ENCODE data around the gene SLC4A1.

Gene SLC4A1

DNA sequence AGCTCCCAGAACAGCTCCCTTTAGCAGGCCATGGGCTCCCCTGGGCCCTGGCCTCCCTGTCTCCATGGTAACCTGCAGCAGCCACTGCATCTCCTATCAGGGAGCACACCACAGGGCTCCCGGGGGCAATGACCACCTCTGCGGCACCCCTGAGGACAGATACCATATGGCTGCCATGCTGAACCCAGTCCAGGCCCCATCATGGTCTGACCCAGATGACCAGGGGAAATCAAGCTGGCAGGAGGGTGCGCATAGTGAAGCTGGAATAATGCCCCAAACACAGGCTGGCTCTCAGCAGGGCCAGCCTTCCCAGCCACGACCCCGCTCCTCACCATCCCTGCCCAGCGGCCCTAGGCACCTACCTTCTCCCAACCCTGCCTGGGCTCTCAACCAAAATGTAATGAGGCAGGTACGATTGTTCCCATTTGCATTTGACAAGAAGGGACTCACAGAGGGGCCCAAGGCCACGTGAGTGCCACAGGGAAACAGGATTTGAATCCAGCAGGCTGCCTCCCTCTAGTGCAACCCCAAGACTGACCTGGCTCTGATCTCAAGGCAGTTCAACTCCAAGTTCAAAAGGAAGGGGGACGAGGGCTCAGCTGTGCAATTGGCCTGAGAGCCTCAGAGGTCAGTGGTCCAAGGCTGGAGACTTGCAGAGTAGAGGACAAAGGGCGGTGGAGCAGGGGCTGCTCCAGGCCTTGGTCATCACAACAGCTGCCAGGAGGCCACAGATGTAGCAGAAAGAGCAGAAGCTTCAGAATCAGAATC, 42.9 kb upstream of the SLC4A1 start:
- Histone ChIP-seq H3K4me3 (ENCODE audit: low read depth in 1 of 2, low read length in 2 of 2) (no peak overlapping the region), H3K9ac (ENCODE audit: low read depth in 1 of 2, low read length in 2 of 2) (no peak overlapping the region), H3K36me3 (ENCODE audit: control insufficient read depth in 1 of 2, insufficient read depth in 2 of 2, low read length in 2 of 2) (no peaks in the 10 kb centered on the region), H3K27ac (ENCODE audit: low read depth, low read length) (no peak overlapping the region), H3K27me3 (ENCODE audit: control insufficient read depth in 1 of 2, insufficient read depth in 2 of 2, low read length in 2 of 2) (peaks cover 19 to 26% of the 10 kb centered on the region in 2 donors), H3K9me3 (ENCODE audit: control insufficient read depth in 1 of 2, low read length in 2 of 2) (no peaks in the 10 kb centered on the region), H3K4me1 (ENCODE audit: control insufficient read depth in 1 of 2, insufficient read depth in 2 of 2, low read length in 2 of 2) (peaks cover 8 to 9% of the 10 kb centered on the region in 2 donors)

DNA sequence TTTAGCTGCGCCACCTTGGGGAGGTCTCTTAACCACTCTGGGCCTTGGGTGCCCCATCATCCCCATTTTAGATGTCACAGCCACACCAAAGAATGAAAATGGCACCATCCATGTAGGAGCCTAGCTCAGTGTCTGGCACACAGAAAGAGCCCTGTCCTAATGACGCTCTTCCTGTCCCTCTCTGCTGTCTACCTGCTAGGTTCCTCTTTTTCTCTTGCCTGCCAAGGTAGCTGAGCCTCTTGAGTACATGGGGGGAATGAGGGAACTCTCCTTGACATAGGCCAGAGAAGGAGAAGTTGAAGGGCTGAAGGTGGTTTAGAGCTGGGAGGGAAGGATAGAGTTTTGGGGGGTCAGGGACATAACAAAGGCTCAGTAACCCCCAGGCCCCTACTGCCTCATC, 42.3 kb upstream of the SLC4A1 start:
- Histone ChIP-seq H3K27me3 (ENCODE audit: control insufficient read depth in 1 of 2, insufficient read depth in 2 of 2, low read length in 2 of 2) (peaks cover 15 to 22% of the 10 kb centered on the region in 2 donors), H3K9ac (ENCODE audit: low read depth in 1 of 2, low read length in 2 of 2) (no peak overlapping the region), H3K27ac (ENCODE audit: low read depth, low read length) (no peak overlapping the region), H3K4me1 (ENCODE audit: control insufficient read depth in 1 of 2, insufficient read depth in 2 of 2, low read length in 2 of 2) (peaks cover 6% of the 10 kb centered on the region in 2 donors), H3K36me3 (ENCODE audit: control insufficient read depth in 1 of 2, insufficient read depth in 2 of 2, low read length in 2 of 2) (no peaks in the 10 kb centered on the region), H3K4me3 (ENCODE audit: low read depth in 1 of 2, low read length in 2 of 2) (no peak overlapping the region), H3K9me3 (ENCODE audit: control insufficient read depth in 1 of 2, low read length in 2 of 2) (no peaks in the 10 kb centered on the region)

DNA sequence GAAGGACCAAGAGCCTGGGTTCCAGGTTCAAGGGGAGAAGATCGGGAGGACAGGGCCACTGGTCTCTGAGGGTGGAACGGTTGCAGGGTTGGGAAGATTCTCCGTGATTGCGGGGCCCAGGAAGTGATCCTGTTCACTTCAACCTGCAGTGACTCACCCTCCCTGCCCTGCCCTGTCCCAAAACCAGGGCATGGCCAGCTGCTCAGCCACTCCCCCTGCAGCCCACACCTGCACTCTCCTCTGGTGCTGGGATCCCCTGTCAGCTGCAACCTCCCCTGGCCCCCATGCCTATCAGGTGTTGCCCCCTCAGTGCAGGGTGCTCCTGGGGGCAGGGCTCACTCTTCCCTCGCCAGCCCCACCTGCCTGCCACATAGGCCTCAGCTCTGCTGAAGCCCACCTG, 41.5 kb upstream of the SLC4A1 start:
- H3K27me3 ChIP-seq (ENCODE audit: control insufficient read depth in 1 of 2, insufficient read depth in 2 of 2, low read length in 2 of 2) = peaks cover 10 to 16% of the 10 kb centered on the region in 2 donors
- no peaks in the 10 kb centered on the region for H3K36me3 ChIP-seq (ENCODE audit: control insufficient read depth in 1 of 2, insufficient read depth in 2 of 2, low read length in 2 of 2)
- H3K9me3 ChIP-seq (ENCODE audit: control insufficient read depth in 1 of 2, low read length in 2 of 2) = no peaks in the 10 kb centered on the region
- no peak overlapping the region for H3K4me3 ChIP-seq (ENCODE audit: low read depth in 1 of 2, low read length in 2 of 2)
- no peak overlapping the region for H3K9ac ChIP-seq (ENCODE audit: low read depth in 1 of 2, low read length in 2 of 2)
- H3K4me1 ChIP-seq (ENCODE audit: control insufficient read depth in 1 of 2, insufficient read depth in 2 of 2, low read length in 2 of 2) = peaks cover 6% of the 10 kb centered on the region in 2 donors
- H3K27ac ChIP-seq (ENCODE audit: low read depth, low read length) = no peak overlapping the region

DNA sequence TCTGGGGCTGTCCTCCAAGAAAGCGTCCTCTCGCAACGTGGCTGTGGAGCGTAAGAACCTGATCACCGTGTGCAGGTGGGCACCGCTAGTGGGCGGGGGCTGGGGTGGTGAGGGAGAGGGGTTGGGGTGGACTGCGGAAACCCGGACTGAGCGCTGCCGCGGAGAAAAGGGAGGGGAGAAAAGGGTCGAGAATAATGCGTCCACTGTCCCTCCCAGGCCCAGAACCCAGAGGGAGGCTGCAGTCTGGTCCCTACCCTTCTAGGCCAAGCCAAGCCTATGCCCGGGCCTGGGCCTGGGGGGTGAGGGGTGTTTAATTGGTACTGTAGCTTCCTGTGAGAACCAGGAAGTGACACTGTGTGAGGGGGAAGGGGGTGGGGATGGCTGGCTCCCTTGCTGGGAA, 40.9 kb upstream of the SLC4A1 start:
- Histone ChIP-seq H3K27me3 (ENCODE audit: control insufficient read depth in 1 of 2, insufficient read depth in 2 of 2, low read length in 2 of 2) (peaks cover 3 to 11% of the 10 kb centered on the region in 2 donors), H3K27ac (ENCODE audit: low read depth, low read length) (no peak overlapping the region), H3K4me3 (ENCODE audit: low read depth in 1 of 2, low read length in 2 of 2) (peak overlapping the region; percentile 21 to 47), H3K9ac (ENCODE audit: low read depth in 1 of 2, low read length in 2 of 2) (no peak overlapping the region), H3K9me3 (ENCODE audit: control insufficient read depth in 1 of 2, low read length in 2 of 2) (no peaks in the 10 kb centered on the region), H3K36me3 (ENCODE audit: control insufficient read depth in 1 of 2, insufficient read depth in 2 of 2, low read length in 2 of 2) (no peaks in the 10 kb centered on the region), H3K4me1 (ENCODE audit: control insufficient read depth in 1 of 2, insufficient read depth in 2 of 2, low read length in 2 of 2) (peaks cover 6% of the 10 kb centered on the region in 2 donors)

DNA sequence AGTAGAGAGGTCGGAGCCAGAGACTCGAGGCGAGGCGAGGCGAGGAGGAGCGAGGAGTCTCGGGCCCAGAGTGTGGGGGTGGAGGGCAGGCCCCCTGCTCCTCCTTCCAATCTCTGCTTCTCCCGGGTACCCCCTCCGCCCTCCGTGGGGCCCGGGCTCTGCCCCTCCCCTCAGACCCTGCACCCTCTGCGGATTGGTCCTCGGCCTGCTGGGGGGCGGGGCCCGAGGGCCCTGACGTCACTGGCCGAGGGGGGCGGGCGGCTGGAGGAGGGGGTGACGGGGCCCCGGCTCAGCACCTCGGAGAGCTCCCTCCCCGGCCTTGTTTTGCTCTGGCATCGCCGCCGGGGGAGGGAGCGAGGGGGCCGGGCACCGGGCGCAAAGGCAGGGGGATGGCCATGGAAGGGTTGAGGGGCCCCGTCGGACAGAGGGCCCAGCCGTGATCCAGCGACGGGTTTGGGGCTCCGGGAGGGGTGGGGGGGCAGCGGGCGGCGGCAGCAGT, 40.4 kb upstream of the SLC4A1 start, which contains the start of gene RUNDC3A:
RUNDC3A (plus strand) TSS at position 282 of the 499 bp plus-strand sequence. CDS start 232 bp downstream, outside the sequence.
- Histone ChIP-seq H3K27me3 (ENCODE audit: control insufficient read depth in 1 of 2, insufficient read depth in 2 of 2, low read length in 2 of 2) (peaks cover 2 to 9% of the 10 kb centered on the region in 2 donors), H3K27ac (ENCODE audit: low read depth, low read length) (no peak within 1 kb of the TSS), H3K9me3 (ENCODE audit: control insufficient read depth in 1 of 2, low read length in 2 of 2) (no peaks in the 10 kb centered on the region), H3K4me1 (ENCODE audit: control insufficient read depth in 1 of 2, insufficient read depth in 2 of 2, low read length in 2 of 2) (peaks cover 6% of the 10 kb centered on the region in 2 donors), H3K36me3 (ENCODE audit: control insufficient read depth in 1 of 2, insufficient read depth in 2 of 2, low read length in 2 of 2) (no peaks in the 10 kb centered on the region), H3K9ac (ENCODE audit: low read depth in 1 of 2, low read length in 2 of 2) (no peak within 1 kb of the TSS), H3K4me3 (ENCODE audit: low read depth in 1 of 2, low read length in 2 of 2) (peak within 1 kb of the TSS; percentile 47 to 65)

DNA sequence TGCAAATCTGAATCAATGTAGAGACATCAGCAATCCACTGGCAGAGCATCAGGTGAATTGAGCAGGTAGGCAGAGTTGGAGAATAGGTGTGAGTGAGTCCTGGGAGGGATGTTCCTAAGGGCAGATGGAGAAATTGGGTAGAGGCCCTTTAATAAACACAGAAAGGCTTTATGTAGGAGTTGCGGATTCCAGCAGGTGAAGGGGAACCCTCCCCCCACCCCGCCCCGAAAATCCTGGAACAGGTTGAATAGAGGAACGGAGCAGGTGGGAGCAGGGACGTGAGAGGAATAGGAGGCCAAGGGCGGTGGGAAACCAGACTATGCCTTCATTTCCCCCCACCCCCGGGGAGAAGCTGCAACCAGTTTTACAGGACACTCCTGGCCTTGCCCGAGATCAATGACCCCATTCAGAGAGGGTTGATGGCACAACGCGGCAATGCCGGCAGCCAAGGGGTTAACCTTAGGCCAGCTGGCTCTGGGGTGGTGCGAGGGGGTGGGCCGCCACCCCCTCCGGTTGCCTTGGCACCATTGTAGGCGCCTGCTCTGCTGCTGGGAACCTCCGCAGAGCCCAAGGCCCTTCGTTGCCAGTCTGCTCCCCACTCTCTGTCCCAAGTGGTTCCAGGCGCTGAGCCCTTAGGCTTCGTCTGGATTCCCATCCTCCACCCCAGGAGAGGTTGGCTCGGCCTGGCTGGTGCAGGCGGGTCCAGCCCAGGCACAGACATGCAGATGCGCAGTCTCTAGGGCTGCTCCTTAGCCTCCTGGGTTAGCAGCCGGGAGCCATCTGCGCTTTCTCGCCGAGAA, 39.7 kb upstream of the SLC4A1 start:
- Histone ChIP-seq H3K4me1 (ENCODE audit: control insufficient read depth in 1 of 2, insufficient read depth in 2 of 2, low read length in 2 of 2) (peaks cover 6% of the 10 kb centered on the region in 2 donors), H3K9me3 (ENCODE audit: control insufficient read depth in 1 of 2, low read length in 2 of 2) (no peaks in the 10 kb centered on the region), H3K27ac (ENCODE audit: low read depth, low read length) (no peak overlapping the region), H3K9ac (ENCODE audit: low read depth in 1 of 2, low read length in 2 of 2) (no peak overlapping the region), H3K36me3 (ENCODE audit: control insufficient read depth in 1 of 2, insufficient read depth in 2 of 2, low read length in 2 of 2) (no peaks in the 10 kb centered on the region), H3K27me3 (ENCODE audit: control insufficient read depth in 1 of 2, insufficient read depth in 2 of 2, low read length in 2 of 2) (peaks cover 2 to 9% of the 10 kb centered on the region in 2 donors), H3K4me3 (ENCODE audit: low read depth in 1 of 2, low read length in 2 of 2) (peak overlapping the region; percentile 30 to 32)

DNA sequence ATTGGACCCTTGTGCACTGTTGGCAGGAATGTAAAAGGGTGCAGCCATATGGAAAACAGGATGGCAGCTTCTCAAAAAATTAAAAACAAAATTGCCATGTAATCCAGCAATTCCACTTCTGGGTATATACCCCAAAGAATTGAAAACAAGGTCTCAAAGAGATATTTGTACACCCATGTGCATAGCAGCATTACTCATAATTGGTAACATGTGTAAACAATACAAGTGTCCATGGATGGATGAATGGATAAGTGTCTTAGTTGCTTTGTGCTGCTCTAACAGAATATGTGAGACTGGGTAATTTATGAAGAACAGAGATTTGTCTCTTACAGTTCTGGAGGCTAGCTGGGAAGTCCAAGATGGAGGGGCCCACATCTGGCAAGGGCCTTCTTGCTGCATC, 36.7 kb upstream of the SLC4A1 start:
- no peak overlapping the region for H3K9ac ChIP-seq (ENCODE audit: low read depth in 1 of 2, low read length in 2 of 2)
- no peak overlapping the region for H3K4me3 ChIP-seq (ENCODE audit: low read depth in 1 of 2, low read length in 2 of 2)
- no peaks in the 10 kb centered on the region for H3K36me3 ChIP-seq (ENCODE audit: control insufficient read depth in 1 of 2, insufficient read depth in 2 of 2, low read length in 2 of 2)
- H3K27ac ChIP-seq (ENCODE audit: low read depth, low read length) = no peak overlapping the region
- no peaks in the 10 kb centered on the region for H3K9me3 ChIP-seq (ENCODE audit: control insufficient read depth in 1 of 2, low read length in 2 of 2)
- H3K27me3 ChIP-seq (ENCODE audit: control insufficient read depth in 1 of 2, insufficient read depth in 2 of 2, low read length in 2 of 2) = peaks cover 7 to 9% of the 10 kb centered on the region in 2 donors
- H3K4me1 ChIP-seq (ENCODE audit: control insufficient read depth in 1 of 2, insufficient read depth in 2 of 2, low read length in 2 of 2) = peaks cover 6% of the 10 kb centered on the region in 2 donors

DNA sequence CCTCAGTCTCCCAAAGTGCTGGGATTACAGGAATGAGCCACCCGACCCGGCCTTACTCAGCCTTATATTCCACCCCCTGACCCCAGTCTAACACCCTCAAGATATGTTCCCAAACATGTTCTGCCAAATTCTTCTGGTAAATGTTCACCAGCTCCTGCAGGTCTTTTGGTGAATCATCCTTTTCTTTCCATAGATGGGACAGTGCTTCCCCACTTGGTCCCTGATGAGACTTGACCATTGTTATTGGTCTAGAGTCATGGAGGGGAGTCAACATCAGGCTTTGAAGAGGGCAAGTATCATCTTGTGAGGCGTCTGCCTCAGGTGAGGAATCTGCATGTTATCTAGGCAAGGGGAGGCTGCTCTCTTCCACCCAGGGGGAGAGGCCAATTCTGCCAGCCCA, 30.0 kb upstream of the SLC4A1 start:
- H3K27me3 ChIP-seq (ENCODE audit: control insufficient read depth in 1 of 2, insufficient read depth in 2 of 2, low read length in 2 of 2) = peaks cover 0 to 7% of the 10 kb centered on the region in 2 donors
- H3K27ac ChIP-seq (ENCODE audit: low read depth, low read length) = no peak overlapping the region
- no peaks in the 10 kb centered on the region for H3K36me3 ChIP-seq (ENCODE audit: control insufficient read depth in 1 of 2, insufficient read depth in 2 of 2, low read length in 2 of 2)
- H3K4me3 ChIP-seq (ENCODE audit: low read depth in 1 of 2, low read length in 2 of 2) = no peak overlapping the region
- no peak overlapping the region for H3K9ac ChIP-seq (ENCODE audit: low read depth in 1 of 2, low read length in 2 of 2)
- H3K4me1 ChIP-seq (ENCODE audit: control insufficient read depth in 1 of 2, insufficient read depth in 2 of 2, low read length in 2 of 2) = no peaks in the 10 kb centered on the region
- H3K9me3 ChIP-seq (ENCODE audit: control insufficient read depth in 1 of 2, low read length in 2 of 2) = no peaks in the 10 kb centered on the region

DNA sequence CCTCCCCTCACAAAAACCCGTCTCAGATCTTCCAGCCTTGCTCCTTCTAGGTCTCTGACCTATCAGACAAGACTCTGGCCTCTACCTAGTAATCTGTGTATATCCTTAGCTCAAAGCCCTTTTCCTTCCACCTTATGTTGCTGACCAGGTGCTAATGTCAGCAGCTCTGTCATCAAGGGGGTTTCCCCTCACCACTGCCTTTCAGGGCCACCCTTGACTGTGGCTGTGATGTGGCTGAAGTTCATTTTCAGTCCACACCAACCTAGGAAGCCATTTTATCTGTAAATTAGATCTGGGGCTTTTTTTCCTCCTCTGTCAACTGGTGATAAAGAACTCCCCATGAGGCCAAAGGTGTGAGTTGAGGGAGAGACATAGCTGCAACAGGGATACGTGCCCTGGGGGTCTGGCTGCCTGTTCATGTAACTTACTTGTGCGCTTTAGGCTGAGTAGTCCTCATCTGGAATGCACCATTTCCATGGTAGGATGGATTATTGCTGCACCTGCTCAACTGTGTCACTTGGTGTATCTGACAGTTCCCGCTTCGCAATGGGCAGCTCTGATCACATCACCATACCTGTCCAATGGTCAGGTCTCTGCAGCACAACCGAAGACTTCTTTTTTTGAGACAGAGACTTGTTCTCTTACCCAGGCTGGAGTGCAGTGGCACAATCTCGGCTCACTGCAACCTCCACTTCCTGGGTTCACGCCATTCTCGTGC, 25.7 kb upstream of the SLC4A1 start:
- no peak overlapping the region for H3K4me3 ChIP-seq (ENCODE audit: low read depth in 1 of 2, low read length in 2 of 2)
- no peak overlapping the region for H3K27ac ChIP-seq (ENCODE audit: low read depth, low read length)
- H3K9me3 ChIP-seq (ENCODE audit: control insufficient read depth in 1 of 2, low read length in 2 of 2) = no peaks in the 10 kb centered on the region
- H3K27me3 ChIP-seq (ENCODE audit: control insufficient read depth in 1 of 2, insufficient read depth in 2 of 2, low read length in 2 of 2) = peaks cover 0 to 3% of the 10 kb centered on the region in 2 donors
- H3K36me3 ChIP-seq (ENCODE audit: control insufficient read depth in 1 of 2, insufficient read depth in 2 of 2, low read length in 2 of 2) = no peaks in the 10 kb centered on the region
- H3K4me1 ChIP-seq (ENCODE audit: control insufficient read depth in 1 of 2, insufficient read depth in 2 of 2, low read length in 2 of 2) = no peaks in the 10 kb centered on the region
- H3K9ac ChIP-seq (ENCODE audit: low read depth in 1 of 2, low read length in 2 of 2) = no peak overlapping the region

All from duodenal mucosa (tissue), 2 donors.